COLO829 (cell line): ENCODE data around the gene BCL2.
A peak's percentile ranks its signal among the peaks of the same experiment; 100 is the strongest.

Experiments used
- DNase-seq: peaks from one replicate; pipeline ENCODE4 v3.0.0; 2012; ENCODE audit warnings: low spot score

BCL2 gene

DNA sequence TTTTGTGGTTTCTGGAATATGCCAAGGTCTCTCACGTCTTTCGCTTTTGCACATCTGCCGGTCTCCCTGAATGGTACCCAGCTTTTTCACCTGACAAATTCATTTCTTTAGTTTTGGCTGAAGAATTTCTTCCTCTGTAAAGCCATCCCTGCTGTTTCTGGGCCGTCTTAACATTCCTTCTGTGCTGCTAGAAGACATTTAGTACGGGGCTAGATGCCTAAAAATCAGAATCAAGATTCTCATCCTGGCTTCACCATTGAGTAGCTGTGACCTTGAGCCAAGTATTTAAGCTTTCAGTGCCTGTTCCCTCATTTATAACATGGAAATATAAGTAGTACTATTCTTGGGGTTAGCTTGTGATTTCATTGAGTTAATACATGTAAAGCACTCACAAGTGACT, 6.4 kb upstream of the BCL2 start:
- no peak for DNase-seq

DNA sequence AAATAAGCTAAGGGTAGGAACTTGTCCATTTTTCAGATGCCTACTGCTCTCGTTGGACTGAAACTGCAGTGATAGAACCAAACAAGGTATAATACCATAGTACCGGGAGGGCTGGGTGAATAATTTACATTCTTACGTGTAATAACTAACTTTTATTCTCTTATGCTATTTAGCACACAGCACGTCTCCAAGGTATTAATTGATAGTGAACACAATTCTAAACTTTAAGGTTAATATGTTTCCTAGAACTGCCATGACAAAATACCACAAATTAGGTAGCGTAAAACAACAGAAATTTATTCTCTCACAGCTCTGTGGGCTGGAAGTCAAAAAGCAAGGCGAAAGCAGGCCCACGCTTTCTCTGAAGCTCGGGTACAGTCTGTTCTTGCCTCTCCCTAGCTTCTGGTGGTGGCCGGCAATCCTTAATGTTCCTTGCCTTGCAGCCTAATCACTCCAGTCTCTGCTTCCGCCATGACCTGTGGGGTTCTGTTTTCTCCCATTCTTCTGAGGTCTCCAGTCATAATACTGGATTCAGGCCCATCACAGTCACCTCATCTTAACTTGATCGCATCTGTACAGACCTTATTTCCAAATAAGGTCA, 5.6 kb upstream of the BCL2 start:
- no peak for DNase-seq

DNA sequence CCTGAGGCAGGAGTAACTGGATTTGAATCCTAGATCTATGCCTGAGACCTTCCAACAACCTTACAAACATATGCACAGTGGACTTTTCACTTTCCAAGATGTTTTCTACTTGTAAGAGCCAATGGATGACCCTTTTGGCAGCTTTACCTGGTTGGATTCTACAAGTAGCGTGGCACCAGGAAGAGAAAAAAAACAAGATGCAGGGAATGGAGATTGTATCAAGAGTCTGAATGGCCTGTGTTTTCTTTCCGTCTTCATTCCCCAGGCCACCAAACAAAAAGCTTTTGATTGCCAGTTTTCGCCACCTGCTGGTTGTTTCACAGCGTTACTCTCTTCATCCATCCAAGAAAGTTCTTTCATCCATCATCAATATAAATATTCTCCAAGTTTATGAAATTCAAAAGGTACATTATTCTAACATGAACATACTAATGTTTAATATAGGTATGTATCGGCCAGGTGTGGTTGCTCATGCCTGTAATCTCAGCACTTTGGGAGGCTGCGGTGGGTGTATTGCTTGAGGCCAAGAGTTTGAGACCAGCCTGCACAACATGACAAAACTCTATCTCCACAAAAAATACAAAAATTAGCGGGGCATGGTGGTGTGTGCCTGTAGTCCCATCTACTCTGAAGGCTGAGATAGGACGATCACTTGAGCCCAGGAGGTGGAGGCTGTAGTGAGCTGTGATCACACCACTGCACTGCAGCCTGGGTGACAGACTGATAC, 3.5 kb upstream of the BCL2 start:
- DNase-seq, result peak; percentile 63

DNA sequence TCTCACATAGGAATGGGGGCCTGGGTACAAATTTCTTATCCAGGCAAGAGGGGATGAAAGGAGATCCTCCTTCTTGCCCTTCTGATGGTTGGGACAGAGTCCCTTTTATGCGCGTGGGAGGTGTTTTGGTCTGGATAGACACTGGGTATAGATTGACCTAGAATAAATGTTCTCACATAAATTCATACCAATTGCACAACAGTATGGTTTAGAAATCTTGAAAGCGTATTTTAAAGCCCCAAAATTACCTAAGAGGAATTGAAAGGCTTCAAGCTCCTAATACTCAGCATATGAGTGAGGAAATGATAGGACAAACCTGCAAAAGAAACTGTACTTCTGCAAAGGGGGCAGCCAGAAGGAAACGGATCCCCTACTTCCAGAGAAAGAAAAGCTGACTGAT, 2.6 kb upstream of the BCL2 start:
- no peak for DNase-seq

DNA sequence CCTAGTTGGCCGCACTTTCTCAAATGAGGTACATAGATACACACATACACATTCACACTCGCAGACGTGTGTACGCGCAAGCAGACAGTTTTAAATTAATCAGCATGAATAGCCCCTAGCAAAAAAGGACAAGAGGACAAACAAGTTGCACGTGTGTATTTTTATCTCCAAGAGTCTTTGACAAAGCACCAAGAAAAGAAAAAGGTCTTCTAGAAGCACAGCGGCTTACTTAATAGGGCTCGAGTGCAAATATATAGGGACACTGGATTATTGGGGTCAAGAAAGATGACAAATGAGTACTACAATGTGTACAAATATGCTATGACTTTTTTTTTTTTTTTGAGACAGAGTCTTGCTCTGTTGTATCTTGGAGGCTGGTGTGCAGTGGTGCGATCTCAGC, 1.7 kb upstream of the BCL2 start:
- no peak for DNase-seq

DNA sequence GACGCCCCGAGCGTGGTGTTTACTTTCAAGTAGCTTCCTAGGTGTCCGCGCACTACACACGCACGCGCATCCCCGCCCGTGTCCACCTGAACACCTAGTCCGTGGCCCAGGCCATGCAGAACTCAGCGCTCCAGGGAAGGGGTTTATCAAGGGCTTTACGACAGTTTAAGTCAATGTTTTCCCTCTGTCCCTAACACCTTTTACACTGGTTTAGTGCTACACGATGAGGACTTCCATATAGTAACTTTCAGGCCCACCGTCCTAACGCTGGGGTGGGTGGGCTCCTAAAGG, 1.4 kb upstream of the BCL2 start:
- DNase-seq, result no peak

DNA sequence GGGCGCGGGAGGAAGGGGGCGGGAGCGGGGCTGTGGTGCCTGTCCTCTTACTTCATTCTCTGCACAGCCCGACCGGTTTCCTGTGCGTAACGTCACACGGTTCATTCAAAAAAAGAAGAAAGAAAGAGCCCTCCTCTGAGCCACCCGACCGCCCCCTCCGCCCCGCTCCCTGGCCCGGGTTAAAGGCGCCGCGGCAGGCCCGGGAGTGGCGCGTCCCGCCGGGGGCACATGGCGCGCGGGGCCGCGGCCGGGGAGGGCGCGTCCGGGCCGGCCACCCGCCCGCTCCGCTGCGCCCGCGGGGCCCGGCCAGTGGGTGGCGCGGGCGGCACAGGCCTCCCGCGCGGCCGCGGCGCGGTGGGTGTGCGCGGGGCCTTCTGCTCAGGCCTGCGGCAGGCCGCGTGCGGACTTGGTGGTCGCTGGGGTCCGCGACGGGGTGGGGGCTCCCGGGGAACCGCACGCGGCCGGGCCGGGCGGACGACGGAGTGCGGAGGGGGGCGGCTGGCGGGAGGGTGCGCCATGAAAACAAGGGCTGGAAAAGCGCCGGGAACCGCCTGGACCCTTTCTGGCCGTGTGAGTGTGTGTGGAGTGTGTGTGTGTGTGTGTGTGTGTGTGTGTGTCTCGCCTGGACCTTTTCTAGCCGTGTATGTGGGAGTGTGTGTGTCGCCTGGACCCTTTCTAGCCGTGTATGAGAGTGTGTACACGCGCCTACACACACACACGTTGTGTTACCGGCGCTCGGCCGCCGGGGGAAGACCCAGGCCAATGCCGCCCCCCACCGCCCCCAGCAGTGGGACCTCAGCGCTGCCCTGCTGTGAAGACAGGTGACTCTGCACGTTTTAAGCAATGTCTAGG, 780 bp upstream of the BCL2 start:
- peak; percentile 58 for DNase-seq

DNA sequence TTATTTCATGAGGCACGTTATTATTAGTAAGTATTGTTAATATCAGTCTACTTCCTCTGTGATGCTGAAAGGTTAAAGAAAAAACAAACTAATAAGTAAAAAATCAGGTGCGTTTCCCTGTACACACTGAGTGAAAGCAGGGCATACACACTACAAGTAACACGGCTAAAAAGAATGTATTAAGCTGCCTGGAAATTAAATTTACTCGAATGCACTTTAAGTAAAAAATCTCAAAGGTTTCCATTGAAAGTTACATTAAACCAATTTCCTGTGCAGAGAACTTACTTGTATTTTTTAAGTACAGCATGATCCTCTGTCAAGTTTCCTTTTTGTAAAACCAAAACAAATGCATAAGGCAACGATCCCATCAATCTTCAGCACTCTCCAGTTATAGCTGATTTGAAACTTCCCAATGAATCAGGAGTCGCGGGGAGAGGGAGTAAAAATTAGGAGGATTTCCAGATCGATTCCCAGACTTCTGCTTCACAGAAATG, 633 bp downstream of the BCL2 start:
- DNase-seq, result no peak

DNA sequence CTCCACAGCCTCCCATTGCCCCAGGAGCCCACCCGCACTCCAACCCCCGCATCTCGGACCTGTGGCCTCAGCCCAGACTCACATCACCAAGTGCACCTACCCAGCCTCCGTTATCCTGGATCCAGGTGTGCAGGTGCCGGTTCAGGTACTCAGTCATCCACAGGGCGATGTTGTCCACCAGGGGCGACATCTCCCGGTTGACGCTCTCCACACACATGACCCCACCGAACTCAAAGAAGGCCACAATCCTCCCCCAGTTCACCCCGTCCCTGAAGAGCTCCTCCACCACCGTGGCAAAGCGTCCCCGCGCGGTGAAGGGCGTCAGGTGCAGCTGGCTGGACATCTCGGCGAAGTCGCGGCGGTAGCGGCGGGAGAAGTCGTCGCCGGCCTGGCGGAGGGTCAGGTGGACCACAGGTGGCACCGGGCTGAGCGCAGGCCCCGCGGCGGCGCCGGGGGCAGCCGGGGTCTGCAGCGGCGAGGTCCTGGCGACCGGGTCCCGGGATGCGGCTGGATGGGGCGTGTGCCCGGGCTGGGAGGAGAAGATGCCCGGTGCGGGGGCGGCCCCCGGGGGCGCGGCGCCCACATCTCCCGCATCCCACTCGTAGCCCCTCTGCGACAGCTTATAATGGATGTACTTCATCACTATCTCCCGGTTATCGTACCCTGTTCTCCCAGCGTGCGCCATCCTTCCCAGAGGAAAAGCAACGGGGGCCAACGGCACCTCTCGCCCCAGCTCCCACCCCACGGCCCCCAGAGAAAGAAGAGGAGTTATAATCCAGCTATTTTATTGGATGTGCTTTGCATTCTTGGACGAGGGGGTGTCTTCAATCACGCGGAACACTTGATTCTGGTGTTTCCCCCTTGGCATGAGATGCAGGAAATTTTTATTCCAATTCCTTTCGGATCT, 1.3 kb downstream of the BCL2 start:
- DNase-seq, result no peak

DNA sequence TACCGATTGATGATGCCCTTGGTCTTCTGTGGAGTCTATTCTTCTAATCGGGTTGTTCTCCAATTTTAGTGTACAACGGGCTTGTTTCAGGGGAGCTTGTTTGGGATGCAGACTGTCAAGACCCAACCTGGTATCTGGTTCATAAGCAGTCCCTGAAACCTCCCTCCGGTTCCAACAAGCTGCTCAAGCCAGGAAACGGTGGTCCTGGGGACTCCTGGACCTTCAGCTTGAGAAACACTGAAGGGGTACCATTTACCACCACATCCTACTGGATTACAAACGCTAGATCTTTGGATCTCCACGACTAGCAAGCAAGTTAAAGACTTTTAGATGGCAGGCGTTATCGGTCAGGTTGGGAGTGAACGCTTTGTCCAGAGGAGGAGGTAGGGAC, 2.0 kb downstream of the BCL2 start:
- DNase-seq, result no peak

DNA sequence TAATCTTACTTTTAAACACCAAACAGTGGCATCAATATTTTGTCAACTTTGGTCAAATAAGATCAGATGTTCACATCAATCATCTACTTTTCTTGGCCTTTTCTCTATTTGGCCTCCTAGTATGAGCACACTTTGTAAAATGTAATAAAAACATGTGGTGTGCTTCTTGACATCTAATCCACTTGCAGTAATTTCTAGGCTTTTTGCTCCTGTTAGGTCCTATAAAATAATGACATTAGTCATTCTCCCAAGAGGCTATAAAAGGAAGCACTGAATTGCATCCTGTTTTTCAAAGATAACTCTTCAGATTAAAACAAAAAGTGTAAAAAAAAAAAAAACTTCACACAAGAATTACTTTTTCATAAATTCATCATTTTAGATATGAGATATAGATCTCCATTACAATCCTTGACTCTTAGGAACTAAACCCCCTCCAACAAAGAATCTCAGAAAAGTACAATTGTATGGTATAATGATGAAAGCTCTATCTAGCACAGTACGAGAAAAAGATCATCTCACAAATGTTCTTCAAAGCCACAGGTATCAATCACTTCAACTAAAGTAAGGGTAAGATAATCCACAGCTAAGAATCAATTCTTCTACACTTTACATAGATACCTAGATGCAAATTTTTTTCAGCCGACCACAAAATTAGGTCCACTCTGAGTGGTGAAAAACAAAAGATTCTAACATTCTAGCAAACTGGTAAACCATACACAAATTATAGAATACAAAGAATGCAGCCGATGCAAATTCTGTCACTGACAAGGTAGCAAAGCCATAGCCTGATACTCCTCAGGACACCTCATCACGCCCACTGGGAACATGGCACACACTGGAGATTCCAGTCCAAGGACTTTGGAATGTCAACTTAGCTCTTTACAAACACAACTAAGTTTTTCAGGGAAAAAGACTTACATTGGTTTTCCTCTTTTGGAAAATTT, 2.7 kb downstream of the BCL2 start:
- no peak for DNase-seq

DNA sequence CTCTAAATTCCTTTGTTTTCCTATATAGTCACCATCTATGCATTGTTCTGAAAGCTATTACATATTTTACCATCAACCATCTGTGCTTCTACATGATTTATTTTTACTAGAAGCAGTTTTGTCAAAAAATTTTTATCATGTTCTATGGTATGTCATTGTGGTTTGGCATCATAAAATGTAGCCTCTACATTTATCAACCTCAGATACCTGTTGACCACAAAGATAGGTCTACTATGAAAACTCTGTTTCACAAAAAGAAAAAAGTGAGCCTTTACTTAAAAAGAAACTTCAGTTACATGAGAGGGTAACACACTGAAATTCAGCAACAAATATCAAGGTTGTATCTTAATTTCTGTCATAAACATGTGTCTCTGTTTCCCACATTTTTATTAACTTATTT, 3.7 kb downstream of the BCL2 start:
- no peak for DNase-seq

DNA sequence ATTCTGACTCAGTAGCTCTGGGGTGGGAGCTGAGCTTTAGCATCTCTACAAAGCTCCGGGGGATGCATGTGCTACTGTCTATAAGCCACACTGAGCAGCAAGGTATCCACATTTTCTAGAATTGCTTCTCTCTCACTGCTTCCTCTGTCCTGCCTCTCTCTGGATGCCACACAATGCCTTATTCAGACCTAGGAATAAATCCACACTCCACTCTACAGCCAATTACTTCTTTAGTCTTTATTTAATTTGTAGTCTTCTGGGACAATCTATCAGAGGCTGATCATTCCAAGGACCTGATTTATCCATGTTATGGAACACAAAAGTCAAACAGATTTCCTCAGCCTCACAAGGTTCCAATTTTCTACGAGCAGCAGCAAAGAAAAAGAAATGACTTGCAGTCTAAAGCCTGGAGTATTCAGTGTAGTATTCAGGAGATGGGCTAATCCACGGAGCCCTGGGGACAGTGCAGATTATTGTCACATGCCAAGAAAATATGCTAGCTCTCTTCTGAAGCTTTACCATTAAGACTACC, 4.4 kb downstream of the BCL2 start:
- no peak for DNase-seq

DNA sequence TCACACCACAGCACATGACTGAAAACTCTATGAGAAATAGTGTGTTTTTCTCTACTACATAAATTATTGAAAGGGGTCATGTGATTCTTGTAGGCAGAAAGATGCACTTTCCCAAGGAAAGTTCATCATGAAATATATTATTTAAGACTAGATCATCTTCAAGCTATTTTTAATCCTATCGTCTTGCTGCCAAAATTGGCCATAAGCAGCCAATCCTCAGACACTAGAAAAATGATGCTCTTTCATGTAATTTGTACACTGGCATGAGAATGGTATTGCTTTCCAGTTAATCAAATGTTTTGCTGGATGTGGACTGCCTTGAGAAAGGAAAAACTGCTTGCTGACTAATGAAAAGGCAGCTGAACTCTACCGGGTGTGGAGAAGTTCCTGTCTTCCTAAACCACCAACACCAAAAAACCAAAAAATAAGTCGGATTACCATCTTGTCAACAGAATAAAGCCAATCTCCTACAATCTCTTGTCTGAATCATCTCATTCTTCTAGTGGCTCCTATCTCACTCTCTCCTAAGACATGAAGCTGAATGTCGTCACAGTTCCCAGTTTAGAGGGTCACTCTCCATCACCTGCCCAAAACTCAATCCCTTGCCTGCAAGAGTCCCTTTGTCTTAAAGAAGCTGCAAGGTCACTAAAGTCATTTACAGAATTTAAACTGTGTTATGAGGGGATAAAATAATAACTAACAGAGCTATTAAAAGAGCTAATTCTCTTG, 5.3 kb downstream of the BCL2 start:
- DNase-seq, result no peak

DNA sequence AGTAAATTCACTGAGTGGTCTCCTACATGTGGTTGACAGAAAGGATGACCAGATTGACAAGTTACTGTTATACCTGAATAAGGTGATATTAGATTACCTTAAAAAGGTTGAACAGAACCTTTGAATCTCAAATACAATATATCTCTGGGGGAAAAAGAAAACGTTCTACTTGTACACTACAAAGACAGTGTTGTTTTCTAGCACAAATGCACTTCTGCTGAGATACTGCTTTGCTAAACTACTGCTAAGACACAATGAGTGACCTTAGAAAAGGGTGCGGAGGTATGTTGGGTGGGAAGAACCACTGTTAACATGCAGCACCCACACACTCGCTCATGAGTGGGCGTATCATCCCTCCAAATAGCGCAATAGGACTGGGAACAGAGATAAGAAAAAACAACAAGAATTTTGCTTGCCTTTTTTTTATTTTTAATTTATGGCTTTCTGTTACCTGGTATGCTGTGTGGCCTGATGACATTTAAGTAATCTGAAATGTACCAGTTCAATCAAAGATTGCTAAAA, 6.1 kb downstream of the BCL2 start:
- no peak for DNase-seq

DNA sequence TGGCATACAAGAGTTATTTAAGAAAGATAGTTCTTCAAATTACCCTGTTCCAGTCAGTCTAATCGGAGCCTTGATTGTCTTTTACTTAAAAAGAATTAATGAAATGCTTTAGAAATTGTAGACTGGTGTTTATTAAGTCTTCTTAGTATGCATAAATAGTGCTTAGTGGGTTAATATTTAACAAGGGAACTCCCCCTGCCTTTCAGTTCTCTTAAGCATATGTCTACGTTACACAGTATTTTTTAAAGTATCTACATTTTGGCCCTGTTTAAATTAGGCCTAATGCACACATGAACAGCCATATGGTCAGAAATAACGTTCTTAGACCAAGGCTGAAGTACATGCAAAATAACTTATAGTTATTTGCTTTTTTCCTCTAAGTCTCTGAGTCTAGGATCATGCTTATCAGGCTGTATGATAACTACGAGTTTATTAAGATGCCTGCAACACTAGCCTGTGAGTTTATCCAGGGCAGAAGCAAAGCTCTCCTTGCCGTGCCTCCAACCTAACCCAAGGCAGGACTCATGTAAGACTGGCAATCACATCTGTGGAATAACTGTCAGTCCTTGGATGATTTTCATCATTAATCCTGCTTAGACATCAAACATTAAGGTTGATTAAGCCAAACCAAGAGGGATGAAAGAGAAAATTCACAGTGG, 6.7 kb downstream of the BCL2 start:
- DNase-seq, result no peak

DNA sequence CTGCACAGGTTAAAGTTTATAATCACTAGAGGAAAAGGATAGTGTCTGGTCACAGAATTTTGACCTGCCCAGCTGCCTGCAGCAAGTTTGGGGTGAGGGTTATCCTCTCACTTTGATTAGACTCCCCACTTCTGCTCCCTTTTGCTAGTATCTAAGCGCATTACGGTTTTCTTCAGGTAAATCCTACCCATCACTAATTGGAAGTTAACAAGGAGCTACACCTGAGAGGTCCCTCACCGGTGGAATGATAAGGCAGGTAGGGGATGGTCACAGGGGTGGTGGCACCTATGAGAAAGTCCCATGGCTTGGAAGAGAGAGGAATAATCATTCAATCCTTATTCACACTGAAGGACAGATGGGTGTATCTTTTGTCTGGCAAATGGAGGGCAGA, 7.6 kb downstream of the BCL2 start:
- DNase-seq, result no peak

DNA sequence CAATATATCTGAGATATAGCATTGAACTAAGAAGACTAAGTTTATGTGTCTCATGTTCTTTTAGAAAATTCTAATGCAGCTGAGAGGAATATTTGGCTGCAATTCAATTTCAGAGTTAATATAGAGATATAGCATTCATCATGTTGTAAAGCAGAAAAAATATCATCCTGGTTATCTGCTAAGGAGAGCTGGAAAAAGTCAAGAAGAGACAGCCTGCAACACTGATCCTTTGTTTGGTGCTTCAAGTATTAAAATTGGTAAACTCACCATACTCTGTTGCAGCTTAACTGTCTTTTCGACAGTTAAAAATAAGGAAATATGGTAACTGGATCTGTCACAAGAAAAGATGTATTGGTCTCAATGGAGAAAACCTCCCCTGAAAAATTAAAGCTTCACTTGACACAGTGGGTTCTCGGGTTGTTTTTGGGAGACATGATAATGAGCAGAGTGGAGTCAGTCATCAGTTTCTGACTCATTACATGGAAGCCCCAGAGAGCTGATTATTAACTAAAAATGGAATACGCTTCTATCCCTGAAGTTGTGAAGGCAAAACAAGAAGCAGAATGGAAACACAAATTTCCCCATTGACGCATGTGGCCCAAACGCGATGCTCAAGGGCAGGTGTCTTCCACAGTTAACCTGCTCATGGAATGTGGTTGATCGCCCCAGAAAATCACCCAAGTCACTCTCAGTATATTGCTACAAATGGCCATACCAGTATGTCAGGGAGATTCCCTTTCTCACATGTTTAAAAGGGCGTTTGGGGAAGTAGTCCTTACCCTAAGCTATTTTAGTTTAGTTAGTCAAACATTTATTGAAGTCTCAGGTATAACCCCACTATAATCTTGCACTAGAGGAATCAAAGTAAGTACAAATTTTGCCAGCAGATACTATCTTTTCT, 8.2 kb downstream of the BCL2 start:
- no peak for DNase-seq
